Kidney (tissue), 14 donors: ENCODE results near the gene IL22. TPM values are rescaled to one million over a fixed set of nuclear protein-coding genes. Genes with fewer than 3 reads are reported as not detected.
"Not testable (repeated sequence)": the region's sequence is repeated elsewhere in the genome, so short reads cannot be mapped to it uniquely, and the experiment has no call there.

Source experiments
- DNase-seq, 5 donors: peaks; one replicate each; pipeline ENCODE4 v3.0.0-alpha.2; 2013 to 2020
- FAIRE-seq: peaks from 2 replicates; lab custom pipeline; 2012; peaks lifted over from hg19 to GRCh38; lab: Jason Lieb, UNC
- H3K27ac ChIP-seq, 2 donors: one replicate each; pipeline ENCODE4 v1.7.0; 2013; ENCODE audit warnings: low read depth in 2 of 2, low read length in 2 of 2, inconsistent platforms in 1 of 2
- H3K27me3 ChIP-seq: one replicate; pipeline ENCODE4 v1.7.1; 2013; ENCODE audit warnings: low read length, inconsistent platforms; ENCODE audit not compliant: control insufficient read depth, insufficient read depth
- H3K36me3 ChIP-seq, 3 donors: one replicate each; pipeline versions ENCODE4 v1.7.0 to v1.7.1; 2013; ENCODE audit warnings: low read length in 3 of 3, control low read depth in 1 of 3, inconsistent platforms in 1 of 3; ENCODE audit not compliant: insufficient read depth in 3 of 3, control insufficient read depth in 2 of 3
- H3K4me1 ChIP-seq, 3 donors: one replicate each; pipeline versions ENCODE4 v1.7.0 to v1.7.1; 2013; ENCODE audit warnings: low read length in 3 of 3, inconsistent platforms in 1 of 3, low read depth in 1 of 3; ENCODE audit not compliant: control insufficient read depth in 2 of 3, insufficient read depth in 2 of 3
- H3K4me3 ChIP-seq, 3 donors: one replicate each; pipeline versions ENCODE4 v1.7.0 to v1.8.1; 2013; ENCODE audit warnings: low read length in 3 of 3, control low read depth in 1 of 3, inconsistent platforms in 1 of 3
- H3K9ac ChIP-seq, 3 donors: one replicate each; pipeline versions ENCODE4 v1.7.0 to v1.7.1; 2013; ENCODE audit warnings: low read length in 3 of 3, control low read depth in 1 of 3, inconsistent platforms in 1 of 3
- H3K9me3 ChIP-seq, 3 donors: one replicate each; pipeline versions ENCODE4 v1.7.0 to v1.7.1; 2013; ENCODE audit warnings: low read length in 3 of 3, control low read depth in 1 of 3, inconsistent platforms in 1 of 3; ENCODE audit not compliant: control insufficient read depth in 2 of 3, insufficient read depth in 1 of 3
- intact Hi-C: fragments of 100-400 bp; cut with DNase I; formaldehyde crosslinking; loops from one replicate; pipeline ENCODE4 v1.11.1; 2022
- polyA plus RNA-seq: library from polyadenylated mRNA; stranded (reverse); fragments of 350-450 nt; fragmentation: Illumina TruSeq; extraction: RNeasy Lipid Tissue Mini Kit (QIAGEN cat#74804); gene quantifications from one replicate; pipeline ENCODE4 v1.2.3, GENCODE V29; 2014; ENCODE audit warnings: low read depth, low replicate concordance; ENCODE audit not compliant: insufficient read depth
- total RNA-seq: library from RNA; stranded (reverse); fragmentation: NEBNext Ultra II Directional; extraction: Animal tissue kit (Norgen Biotek cat#: 25700); gene quantifications from one replicate; pipeline ENCODE4 v1.2.1, GENCODE V29; 2021
- TF ChIP-seq, protein P1 (sequence below): IDR thresholded peaks from 3 replicates; pipeline ENCODE4 v1.5.1; 2012; ENCODE audit warnings: mild to moderate bottlenecking, moderate library complexity, borderline replicate concordance; ENCODE audit not compliant: insufficient read depth; ENCODE audit errors: extremely low read depth
- donor health status: control.
- donor health status: control.
- donor health status: control.
- donor health status: control.
- donor health status: control.
- donor health status: DM: yes; HTN: yes; CAD: no.
- donor health status: Normal renal cell carcinoma (clear cell type).

Gene IL22
- total and polyA plus RNA-seq, 2 donors from 2014 or later: not detected

DNA sequence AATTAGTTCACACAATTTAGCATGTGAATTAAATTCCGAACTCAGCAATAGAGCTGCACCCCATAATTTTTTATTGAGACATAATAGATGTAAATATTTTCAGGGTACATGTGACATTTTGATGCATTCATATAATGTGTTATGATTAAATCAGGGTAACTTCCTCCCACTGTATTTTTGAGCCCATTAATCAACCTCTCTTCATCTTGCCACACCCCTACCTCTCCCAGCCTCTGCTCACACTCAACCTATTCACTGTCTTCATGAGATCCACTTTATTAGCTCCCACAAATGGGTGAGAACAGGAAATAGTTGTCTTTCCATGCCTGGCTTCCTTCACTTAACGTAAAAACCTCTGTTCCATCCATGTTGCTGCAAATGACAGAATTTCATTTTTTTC lies 42.5 kb downstream of the IL22 start:
- Histone ChIP-seq H3K27ac (no peak overlapping the region), H3K9ac (no peak overlapping the region), H3K9me3 (no peaks in the 10 kb centered on the region), H3K36me3 (no peaks in the 10 kb centered on the region), H3K27me3 (no peaks in the 10 kb centered on the region), H3K4me3 (no peak overlapping the region), H3K4me1 (no peaks in the 10 kb centered on the region)
- DNase-seq (no peak), FAIRE-seq (no peak)
- intact Hi-C loops: no loop called here
- TF ChIP-seq, protein P1, sequence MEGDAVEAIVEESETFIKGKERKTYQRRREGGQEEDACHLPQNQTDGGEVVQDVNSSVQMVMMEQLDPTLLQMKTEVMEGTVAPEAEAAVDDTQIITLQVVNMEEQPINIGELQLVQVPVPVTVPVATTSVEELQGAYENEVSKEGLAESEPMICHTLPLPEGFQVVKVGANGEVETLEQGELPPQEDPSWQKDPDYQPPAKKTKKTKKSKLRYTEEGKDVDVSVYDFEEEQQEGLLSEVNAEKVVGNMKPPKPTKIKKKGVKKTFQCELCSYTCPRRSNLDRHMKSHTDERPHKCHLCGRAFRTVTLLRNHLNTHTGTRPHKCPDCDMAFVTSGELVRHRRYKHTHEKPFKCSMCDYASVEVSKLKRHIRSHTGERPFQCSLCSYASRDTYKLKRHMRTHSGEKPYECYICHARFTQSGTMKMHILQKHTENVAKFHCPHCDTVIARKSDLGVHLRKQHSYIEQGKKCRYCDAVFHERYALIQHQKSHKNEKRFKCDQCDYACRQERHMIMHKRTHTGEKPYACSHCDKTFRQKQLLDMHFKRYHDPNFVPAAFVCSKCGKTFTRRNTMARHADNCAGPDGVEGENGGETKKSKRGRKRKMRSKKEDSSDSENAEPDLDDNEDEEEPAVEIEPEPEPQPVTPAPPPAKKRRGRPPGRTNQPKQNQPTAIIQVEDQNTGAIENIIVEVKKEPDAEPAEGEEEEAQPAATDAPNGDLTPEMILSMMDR: no peak

DNA sequence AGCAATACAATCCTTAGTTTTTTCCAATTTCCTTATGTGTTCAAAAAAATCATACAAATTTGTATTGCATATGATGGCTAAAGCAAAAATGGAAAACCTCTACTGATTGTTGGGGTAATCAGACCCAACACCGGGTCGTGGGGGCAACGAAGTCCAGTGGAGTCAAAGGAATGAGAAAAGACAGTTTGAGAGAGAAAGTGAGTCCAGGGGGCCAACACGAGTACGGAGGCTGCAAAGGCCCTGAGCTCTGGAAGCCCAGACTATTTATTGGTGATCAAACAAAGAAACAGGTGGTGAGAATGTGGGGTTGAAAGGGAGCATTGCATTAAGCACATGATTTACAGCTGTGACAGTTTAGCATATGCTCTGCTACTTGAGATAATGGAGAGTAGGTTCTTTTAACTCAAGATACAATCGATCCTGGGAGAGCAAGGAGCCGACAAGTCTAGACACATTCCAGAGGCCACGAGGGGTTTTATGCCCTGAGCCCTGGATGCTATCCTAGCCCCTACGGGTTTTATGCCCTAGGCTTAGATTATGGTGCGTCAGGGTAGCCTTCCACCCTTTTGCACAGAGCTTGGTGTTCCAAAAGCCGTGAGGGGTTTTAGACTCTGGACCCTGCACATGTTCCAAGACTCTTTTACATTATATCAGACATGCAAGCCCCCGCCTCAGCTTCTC lies 44.2 kb downstream of the IL22 start:
- H3K9ac ChIP-seq, H3K27ac ChIP-seq, H3K4me1 ChIP-seq, intact Hi-C loops, H3K36me3 ChIP-seq, FAIRE-seq, DNase-seq, H3K9me3 ChIP-seq, H3K27me3 ChIP-seq, H3K4me3 ChIP-seq: not testable (repeated sequence)

DNA sequence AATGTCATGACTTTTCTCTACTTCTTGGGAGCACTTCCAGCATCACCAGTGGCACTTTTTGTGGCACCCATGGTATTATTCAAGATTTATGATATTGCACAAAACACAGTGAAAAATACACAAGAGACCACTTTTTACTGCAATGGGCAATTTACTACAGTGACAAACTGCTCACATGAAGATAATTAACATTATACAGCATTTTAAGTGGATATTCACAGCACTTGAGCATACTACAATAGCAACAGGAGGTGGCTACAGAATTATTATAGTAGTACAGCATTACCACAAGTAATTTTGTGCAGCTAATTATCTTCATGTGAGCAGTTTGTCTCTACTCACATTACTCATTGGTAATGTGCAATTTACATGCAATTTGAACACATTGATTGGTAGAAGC lies 46.1 kb downstream of the IL22 start:
- H3K9ac ChIP-seq: no peak overlapping the region
- H3K27ac ChIP-seq: no peak overlapping the region
- no peak overlapping the region for H3K4me3 ChIP-seq
- intact Hi-C loops: no loop called here
- FAIRE-seq (no peak), DNase-seq (no peak)
- H3K4me1 ChIP-seq: no peaks in the 10 kb centered on the region
- no peaks in the 10 kb centered on the region for H3K36me3 ChIP-seq
- H3K27me3 ChIP-seq: no peaks in the 10 kb centered on the region
- no peaks in the 10 kb centered on the region for H3K9me3 ChIP-seq
- TF ChIP-seq, protein P1: no peak

DNA sequence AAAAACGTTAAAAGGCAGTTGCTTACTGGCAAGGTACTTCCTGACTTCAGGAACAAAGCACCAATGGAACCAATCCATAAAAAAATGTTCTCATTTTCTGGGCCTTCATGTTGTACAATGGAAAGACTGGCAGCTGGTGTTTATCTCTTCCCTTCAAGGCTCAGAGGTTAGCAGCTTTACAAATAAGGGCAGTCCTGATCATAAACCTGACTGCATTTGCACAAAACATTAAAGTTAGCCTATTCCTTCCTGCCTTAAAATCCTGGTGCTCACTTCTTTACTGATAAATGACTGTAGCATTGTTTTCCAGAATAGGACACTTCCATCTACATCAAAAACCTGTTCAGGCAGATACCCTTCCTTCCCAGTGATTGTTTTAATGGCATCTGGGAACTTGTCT lies 47.0 kb downstream of the IL22 start:
- DNase-seq (peak in 2 of 5 donors; percentile 24 to 61), FAIRE-seq (no peak)
- no peaks in the 10 kb centered on the region for H3K36me3 ChIP-seq
- H3K4me3 ChIP-seq: no peak overlapping the region
- H3K4me1 ChIP-seq: no peaks in the 10 kb centered on the region
- TF ChIP-seq, protein P1: no peak
- H3K27me3 ChIP-seq: no peaks in the 10 kb centered on the region
- no peaks in the 10 kb centered on the region for H3K9me3 ChIP-seq
- intact Hi-C loops: no loop called here
- no peak overlapping the region for H3K9ac ChIP-seq
- no peak overlapping the region for H3K27ac ChIP-seq
